Adrenal gland (tissue), 5 donors: ENCODE measurements around the gene CRX.

Experiments
- POLR2A ChIP-seq, 2 donors: fragments of 450-650 bp; IDR thresholded peaks; one replicate each; pipeline ENCODE4 v1.6.1; 2017; ENCODE audit warnings: antibody characterized with exemption in 2 of 2, mild to moderate bottlenecking in 2 of 2, moderate library complexity in 1 of 2
- TF ChIP-seq, protein P1 (sequence below), 6 experiments: fragments of 450-650 bp in 4 of 6; fragments of 200-600 bp in 2 of 6; sonication (generic) in 1 of 6; IDR thresholded peaks; 1 replicate in 5 of 6; 2 replicates in 1 of 6; pipeline versions ENCODE4 v1.5.1 to v1.8.0; 2016 to 2021; ENCODE audit warnings: antibody characterized with exemption in 6 of 6, mild to moderate bottlenecking in 2 of 6, moderate library complexity in 1 of 6
- donor health status: DM: no; HTN: no; CAD: no.

DNA sequence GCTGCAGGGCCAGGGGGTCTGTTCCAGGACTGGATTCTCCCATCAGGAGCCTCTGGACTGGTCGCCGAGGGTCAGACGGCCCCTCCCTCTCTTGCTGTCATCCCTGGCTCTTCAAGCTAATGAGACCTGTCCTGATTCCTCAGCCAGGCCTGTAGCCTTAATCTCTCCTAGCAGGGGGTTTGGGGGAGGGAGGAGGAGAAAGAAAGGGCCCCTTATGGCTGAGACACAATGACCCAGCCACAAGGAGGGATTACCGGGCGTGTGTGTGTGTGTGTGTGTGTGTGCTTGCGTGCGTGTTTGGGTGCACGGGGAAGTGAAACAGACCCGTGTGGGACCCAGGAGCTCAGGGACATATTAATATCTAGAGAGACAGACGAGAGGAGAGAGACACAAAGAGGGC is 1.9 kb upstream of the CRX start:
- TF ChIP-seq, protein P1, sequence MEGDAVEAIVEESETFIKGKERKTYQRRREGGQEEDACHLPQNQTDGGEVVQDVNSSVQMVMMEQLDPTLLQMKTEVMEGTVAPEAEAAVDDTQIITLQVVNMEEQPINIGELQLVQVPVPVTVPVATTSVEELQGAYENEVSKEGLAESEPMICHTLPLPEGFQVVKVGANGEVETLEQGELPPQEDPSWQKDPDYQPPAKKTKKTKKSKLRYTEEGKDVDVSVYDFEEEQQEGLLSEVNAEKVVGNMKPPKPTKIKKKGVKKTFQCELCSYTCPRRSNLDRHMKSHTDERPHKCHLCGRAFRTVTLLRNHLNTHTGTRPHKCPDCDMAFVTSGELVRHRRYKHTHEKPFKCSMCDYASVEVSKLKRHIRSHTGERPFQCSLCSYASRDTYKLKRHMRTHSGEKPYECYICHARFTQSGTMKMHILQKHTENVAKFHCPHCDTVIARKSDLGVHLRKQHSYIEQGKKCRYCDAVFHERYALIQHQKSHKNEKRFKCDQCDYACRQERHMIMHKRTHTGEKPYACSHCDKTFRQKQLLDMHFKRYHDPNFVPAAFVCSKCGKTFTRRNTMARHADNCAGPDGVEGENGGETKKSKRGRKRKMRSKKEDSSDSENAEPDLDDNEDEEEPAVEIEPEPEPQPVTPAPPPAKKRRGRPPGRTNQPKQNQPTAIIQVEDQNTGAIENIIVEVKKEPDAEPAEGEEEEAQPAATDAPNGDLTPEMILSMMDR (IDR thresholded peaks at IDR 0.05): no peak
- TF ChIP-seq POLR2A (IDR thresholded peaks at IDR 0.05): no peak
